GM23338 (cell line): ENCODE data around the gene PDE10A. TPM values are rescaled to one million over a fixed set of nuclear protein-coding genes. Genes with fewer than 3 reads are reported as not detected.

Source experiments
- ATAC-seq: fragments of 200-7000 bp; cut with Tn5 transposase; 3 replicates; pipeline ENCODE4 v1.9.1; 2020
- DNase-seq: peaks from one replicate; pipeline ENCODE4 v3.0.0-alpha.2; 2015; ENCODE audit warnings: low spot score
- H2AFZ ChIP-seq: fragments of 200-600 bp; sonication (generic); 2 replicates; pipeline ENCODE4 v1.8.0; 2016; ENCODE audit warnings: antibody characterized with exemption, mild to moderate bottlenecking, moderate library complexity
- H3F3A ChIP-seq: fragments of 200-600 bp; sonication (generic); replicated peaks from 2 replicates; pipeline ENCODE4 v1.8.0; 2017; ENCODE audit warnings: antibody characterized with exemption, mixed run types, low read depth
- H3K27ac ChIP-seq: fragments of 200-600 bp; sonication (generic); 2 replicates; pipeline ENCODE4 v1.6.1; 2016; ENCODE audit warnings: low read depth
- H3K27me3 ChIP-seq: fragments of 200-600 bp; sonication (generic); 2 replicates; pipeline ENCODE4 v1.8.0; 2016; ENCODE audit warnings: mild to moderate bottlenecking, mixed run types, moderate library complexity; ENCODE audit not compliant: insufficient read depth
- H3K36me3 ChIP-seq: fragments of 200-600 bp; sonication (generic); 2 replicates; pipeline ENCODE4 v1.8.0; 2016; ENCODE audit warnings: mild to moderate bottlenecking; ENCODE audit not compliant: insufficient read depth
- H3K4me1 ChIP-seq: fragments of 200-600 bp; sonication (generic); 2 replicates; pipeline ENCODE4 v1.8.0; 2016; ENCODE audit warnings: mild to moderate bottlenecking, moderate library complexity; ENCODE audit not compliant: insufficient read depth
- H3K4me2 ChIP-seq: fragments of 200-600 bp; sonication (generic); 2 replicates; pipeline ENCODE4 v1.7.1; 2017; ENCODE audit warnings: mixed run types
- H3K4me3 ChIP-seq: fragments of 200-600 bp; sonication (generic); 2 replicates; pipeline ENCODE4 v1.6.1; 2016; ENCODE audit warnings: mixed run types
- H3K79me2 ChIP-seq: fragments of 200-600 bp; sonication (generic); replicated peaks from 2 replicates; pipeline ENCODE4 v1.8.0; 2017; ENCODE audit warnings: mild to moderate bottlenecking; ENCODE audit not compliant: insufficient read depth
- H3K9me2 ChIP-seq: fragments of 200-600 bp; sonication (generic); 2 replicates; pipeline ENCODE4 v1.8.0; 2017; ENCODE audit not compliant: insufficient read depth
- H4K20me1 ChIP-seq: fragments of 200-600 bp; sonication (generic); replicated peaks from 2 replicates; pipeline ENCODE4 v1.8.0; 2017; ENCODE audit warnings: mild to moderate bottlenecking; ENCODE audit not compliant: insufficient read depth
- H3K27ac Mint-ChIP-seq: 2 replicates; pipeline ENCODE4 v1.8.0; 2020; ENCODE audit warnings: inconsistent platforms, mild to moderate bottlenecking, moderate library complexity, mixed read lengths
- H3K27me3 Mint-ChIP-seq: 3 replicates; pipeline ENCODE4 v1.8.0; 2022; ENCODE audit warnings: low read depth, mild to moderate bottlenecking, moderate library complexity, mixed read lengths, inconsistent platforms; ENCODE audit not compliant: insufficient read depth, poor library complexity
- H3K36me3 Mint-ChIP-seq: 3 replicates; pipeline ENCODE4 v1.8.0; 2021; ENCODE audit warnings: low read depth, mild to moderate bottlenecking, inconsistent platforms, moderate library complexity, mixed read lengths
- H3K4me1 Mint-ChIP-seq: 3 replicates; pipeline ENCODE4 v1.8.0; 2020; ENCODE audit warnings: mild to moderate bottlenecking, inconsistent platforms, mixed read lengths
- H3K4me3 Mint-ChIP-seq: 3 replicates; pipeline ENCODE4 v1.8.0; 2021; ENCODE audit warnings: moderate library complexity, mild to moderate bottlenecking, inconsistent platforms, mixed read lengths
- H3K9me3 Mint-ChIP-seq: 3 replicates; pipeline ENCODE4 v1.8.0; 2020; ENCODE audit warnings: moderate library complexity, mild to moderate bottlenecking, inconsistent platforms, mixed read lengths
- CREB1 ChIP-seq: fragments of 250-450 bp; sonication (Bioruptor Pico); IDR thresholded peaks from 2 replicates; pipeline ENCODE4 v1.5.0; 2020; ENCODE audit warnings: low read depth, mild to moderate bottlenecking, moderate library complexity
- CTCF ChIP-seq, 2 experiments: fragments of 200-600 bp in 1 of 2; sonication (generic) in 1 of 2; conservative IDR thresholded peaks; 2 replicates each; pipeline versions ENCODE4 v1.5.1 to v1.6.1; 2016 to 2017; ENCODE audit warnings: antibody characterized with exemption in 2 of 2, low read depth in 2 of 2, mild to moderate bottlenecking in 2 of 2, moderate library complexity in 1 of 2
- POLR2AphosphoS5 ChIP-seq: IDR thresholded peaks from 2 replicates; pipeline ENCODE4 v1.6.1; 2016; ENCODE audit warnings: antibody characterized with exemption, low read depth
- STAT1 ChIP-seq: IDR thresholded peaks from one replicate; pipeline ENCODE4 v1.6.1; 2016; ENCODE audit warnings: antibody characterized with exemption; ENCODE audit not compliant: unreplicated experiment
- ZNF114 ChIP-seq: fragments of 250-450 bp; sonication (Bioruptor Pico); IDR thresholded peaks from 2 replicates; pipeline ENCODE4 v1.5.0; 2020; ENCODE audit warnings: mild to moderate bottlenecking, moderate library complexity
- ZNF331 ChIP-seq: fragments of 250-450 bp; sonication (Bioruptor Pico); IDR thresholded peaks from 2 replicates; pipeline ENCODE4 v1.5.0; 2020; ENCODE audit warnings: low read depth, mild to moderate bottlenecking, moderate library complexity
- polyA plus RNA-seq: library from polyadenylated mRNA; unstranded; fragments of >200 nt; fragmentation: Nextera tagmentation; extraction: Ambion mirVana; gene quantifications from 2 replicates; pipeline ENCODE4 v1.2.1, GENCODE V29; 2016
- total RNA-seq: library from RNA; depleted of rRNA; stranded (reverse); fragments of >200 nt; shearing (Covaris generic); gene quantifications from 2 replicates; pipeline ENCODE4 v1.2.3, GENCODE V29; 2014
- TF ChIP-seq, protein P1 (sequence below): IDR thresholded peaks from one replicate; pipeline ENCODE4 v1.6.1; 2018; ENCODE audit warnings: antibody characterized with exemption; ENCODE audit not compliant: unreplicated experiment
- TF ChIP-seq, protein P2 (sequence below): IDR thresholded peaks from 2 replicates; pipeline ENCODE4 v1.6.1; 2016; ENCODE audit warnings: antibody characterized with exemption

The PDE10A gene
- total and polyA plus RNA-seq, 2 experiments from 2014 or later: 0.50 to 3.9 TPM

GRCh38 chr6:165345700-165346099 lies 317.3 kb downstream of the PDE10A start:
- no peaks in the 10 kb centered on the region for H3K27me3 Mint-ChIP-seq
- peaks cover 5% of the 10 kb centered on the region; the same call in 2 of the 3 replicates for H3K4me1 Mint-ChIP-seq
- no peaks in the 10 kb centered on the region for H3F3A ChIP-seq
- H3K9me3 Mint-ChIP-seq: peaks cover 22% of the 10 kb centered on the region
- no peaks in the 10 kb centered on the region for H3K27me3 ChIP-seq
- H3K4me3 Mint-ChIP-seq: no peak overlapping the region
- no peak for ATAC-seq
- H3K9me2 ChIP-seq: 0 out of 2 replicates have a peak, but pooled peaks cover 3% of the 10 kb centered on the region
- no peak overlapping the region for H3K27ac Mint-ChIP-seq
- DNase-seq: no peak
- H3K36me3 ChIP-seq: no peaks in the 10 kb centered on the region
- no peaks in the 10 kb centered on the region for H4K20me1 ChIP-seq
- H3K79me2 ChIP-seq: no peaks in the 10 kb centered on the region
- H2AFZ ChIP-seq: no peak overlapping the region
- no peak overlapping the region for H3K4me2 ChIP-seq
- H3K4me1 ChIP-seq: 0 out of 2 replicates have a peak, but pooled peaks cover 7% of the 10 kb centered on the region
- H3K27ac ChIP-seq: no peak overlapping the region
- TF ChIP-seq STAT1 (no peak), POLR2AphosphoS5 (no peak), ZNF331 (no peak), CREB1 (CRISPR knock-in tag) (no peak), ZNF114 (no peak)
- TF ChIP-seq, protein P1, sequence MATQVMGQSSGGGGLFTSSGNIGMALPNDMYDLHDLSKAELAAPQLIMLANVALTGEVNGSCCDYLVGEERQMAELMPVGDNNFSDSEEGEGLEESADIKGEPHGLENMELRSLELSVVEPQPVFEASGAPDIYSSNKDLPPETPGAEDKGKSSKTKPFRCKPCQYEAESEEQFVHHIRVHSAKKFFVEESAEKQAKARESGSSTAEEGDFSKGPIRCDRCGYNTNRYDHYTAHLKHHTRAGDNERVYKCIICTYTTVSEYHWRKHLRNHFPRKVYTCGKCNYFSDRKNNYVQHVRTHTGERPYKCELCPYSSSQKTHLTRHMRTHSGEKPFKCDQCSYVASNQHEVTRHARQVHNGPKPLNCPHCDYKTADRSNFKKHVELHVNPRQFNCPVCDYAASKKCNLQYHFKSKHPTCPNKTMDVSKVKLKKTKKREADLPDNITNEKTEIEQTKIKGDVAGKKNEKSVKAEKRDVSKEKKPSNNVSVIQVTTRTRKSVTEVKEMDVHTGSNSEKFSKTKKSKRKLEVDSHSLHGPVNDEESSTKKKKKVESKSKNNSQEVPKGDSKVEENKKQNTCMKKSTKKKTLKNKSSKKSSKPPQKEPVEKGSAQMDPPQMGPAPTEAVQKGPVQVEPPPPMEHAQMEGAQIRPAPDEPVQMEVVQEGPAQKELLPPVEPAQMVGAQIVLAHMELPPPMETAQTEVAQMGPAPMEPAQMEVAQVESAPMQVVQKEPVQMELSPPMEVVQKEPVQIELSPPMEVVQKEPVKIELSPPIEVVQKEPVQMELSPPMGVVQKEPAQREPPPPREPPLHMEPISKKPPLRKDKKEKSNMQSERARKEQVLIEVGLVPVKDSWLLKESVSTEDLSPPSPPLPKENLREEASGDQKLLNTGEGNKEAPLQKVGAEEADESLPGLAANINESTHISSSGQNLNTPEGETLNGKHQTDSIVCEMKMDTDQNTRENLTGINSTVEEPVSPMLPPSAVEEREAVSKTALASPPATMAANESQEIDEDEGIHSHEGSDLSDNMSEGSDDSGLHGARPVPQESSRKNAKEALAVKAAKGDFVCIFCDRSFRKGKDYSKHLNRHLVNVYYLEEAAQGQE: no peak
- TF ChIP-seq, protein P2, sequence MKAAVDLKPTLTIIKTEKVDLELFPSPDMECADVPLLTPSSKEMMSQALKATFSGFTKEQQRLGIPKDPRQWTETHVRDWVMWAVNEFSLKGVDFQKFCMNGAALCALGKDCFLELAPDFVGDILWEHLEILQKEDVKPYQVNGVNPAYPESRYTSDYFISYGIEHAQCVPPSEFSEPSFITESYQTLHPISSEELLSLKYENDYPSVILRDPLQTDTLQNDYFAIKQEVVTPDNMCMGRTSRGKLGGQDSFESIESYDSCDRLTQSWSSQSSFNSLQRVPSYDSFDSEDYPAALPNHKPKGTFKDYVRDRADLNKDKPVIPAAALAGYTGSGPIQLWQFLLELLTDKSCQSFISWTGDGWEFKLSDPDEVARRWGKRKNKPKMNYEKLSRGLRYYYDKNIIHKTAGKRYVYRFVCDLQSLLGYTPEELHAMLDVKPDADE: no peak
- H3K4me3 ChIP-seq: no peak overlapping the region
- peaks cover 22% of the 10 kb centered on the region for H3K36me3 Mint-ChIP-seq

- Mint-ChIP-seq H3K4me3 (no peak overlapping the region), H3K36me3 (no peaks in the 10 kb centered on the region), H3K9me3 (no peaks in the 10 kb centered on the region), H3K27me3 (no peaks in the 10 kb centered on the region), H3K4me1 (peaks cover 8% of the 10 kb centered on the region; the same call in 2 of the 3 replicates), H3K27ac (peak overlapping the region; percentile 68; the same call in 1 of the 2 replicates)
- Histone ChIP-seq H3K4me2 (no peak overlapping the region), H3F3A (no peaks in the 10 kb centered on the region), H2AFZ (peak overlapping the region; percentile 21; the same call in 1 of the 2 replicates), H3K27me3 (no peaks in the 10 kb centered on the region), H3K27ac (no peak overlapping the region), H4K20me1 (no peaks in the 10 kb centered on the region), H3K4me1 (0 out of 2 replicates have a peak, but pooled peaks cover 7% of the 10 kb centered on the region), H3K9me2 (no peaks in the 10 kb centered on the region), H3K79me2 (no peaks in the 10 kb centered on the region), H3K36me3 (no peaks in the 10 kb centered on the region), H3K4me3 (no peak overlapping the region)
- ATAC-seq (peak; percentile 66; the same call in 2 of the 3 replicates), DNase-seq (no peak)
- TF ChIP-seq, protein P1: no peak
- TF ChIP-seq CTCF (conservative IDR thresholded peaks at IDR 0.05; ENCODE audit: low read depth in 2 of 2) (no peak), ZNF331 (no peak)
Measured at GRCh38 chr6:165340532-165340931, 322.5 kb downstream of the PDE10A start.
